ENCODE results near the gene BBOX1.

GRCh38 chr11:27173545-27173944, 132.9 kb downstream of the BBOX1 start:
- TF ChIP-seq NFRKB (IDR thresholded peaks at IDR 0.05) (no peak), ELF4 (IDR thresholded peaks at IDR 0.05) (no peak)

Data from HEK293T (cell line).